Measurements from ENCODE around the gene RIMS4. TPM values are rescaled to one million over a fixed set of nuclear protein-coding genes. Genes with fewer than 3 reads are reported as not detected.
"Not testable (repeated sequence)": the region's sequence is repeated elsewhere in the genome, so short reads cannot be mapped to it uniquely, and the experiment has no call there.

The RIMS4 gene
- total and polyA plus RNA-seq, 2 donors: 0.14 to 0.21 TPM

DNA sequence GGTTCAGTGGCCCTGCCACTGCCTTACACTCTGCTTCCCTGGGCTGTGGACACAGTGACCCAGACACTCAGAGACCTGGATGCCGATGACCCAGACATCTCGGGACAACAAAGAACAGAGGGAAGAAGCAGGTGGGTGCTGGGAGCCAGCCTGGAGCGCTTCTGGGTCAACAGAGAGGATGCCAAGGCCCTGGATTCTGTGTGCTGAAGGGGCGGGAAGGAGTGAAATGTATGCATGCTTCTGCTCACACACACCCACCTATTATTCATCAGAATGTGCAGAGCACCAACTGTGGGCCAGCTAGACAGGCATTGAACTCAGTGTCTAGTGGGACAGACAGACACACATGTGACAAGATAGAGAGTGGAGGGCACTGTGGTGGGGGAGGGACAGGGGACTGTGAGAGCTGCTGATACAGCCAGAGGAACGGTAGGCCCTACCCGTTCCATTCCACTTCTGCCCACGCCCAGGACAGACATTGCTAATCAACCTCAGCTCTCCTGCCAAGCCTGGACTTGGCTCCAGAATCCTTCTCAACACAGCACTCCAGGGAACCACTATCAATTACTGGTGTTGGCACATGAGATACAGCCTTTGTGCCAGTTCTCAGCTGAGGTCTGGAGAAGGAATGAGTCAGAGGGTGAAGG lies 44.5 kb downstream of the RIMS4 start:
- Histone ChIP-seq H3K4me3 (ENCODE audit: low read length in 2 of 2) (no peak overlapping the region), H3K27me3 (ENCODE audit: control insufficient read depth in 2 of 2, insufficient read depth in 1 of 2, low read length in 1 of 2) (peaks cover 0 to 17% of the 10 kb centered on the region in 2 donors), H3K9me3 (ENCODE audit: control insufficient read depth in 2 of 2, insufficient read depth in 1 of 2, low read length in 1 of 2) (no peaks in the 10 kb centered on the region), H3K36me3 (ENCODE audit: control insufficient read depth in 2 of 2, insufficient read depth in 2 of 2, low read length in 1 of 2) (no peaks in the 10 kb centered on the region), H3K4me1 (ENCODE audit: control insufficient read depth in 2 of 2, insufficient read depth in 2 of 2, low read length in 2 of 2) (no peaks in the 10 kb centered on the region), H3K27ac (ENCODE audit: low read depth in 1 of 2, low read length in 1 of 2) (no peak overlapping the region)
- no peak for DNase-seq (ENCODE audit: low read depth in 6 of 9, low spot score in 9 of 9)
- WGBS: 77% methylated on average over 7 of the region's 7 CpGs

DNA sequence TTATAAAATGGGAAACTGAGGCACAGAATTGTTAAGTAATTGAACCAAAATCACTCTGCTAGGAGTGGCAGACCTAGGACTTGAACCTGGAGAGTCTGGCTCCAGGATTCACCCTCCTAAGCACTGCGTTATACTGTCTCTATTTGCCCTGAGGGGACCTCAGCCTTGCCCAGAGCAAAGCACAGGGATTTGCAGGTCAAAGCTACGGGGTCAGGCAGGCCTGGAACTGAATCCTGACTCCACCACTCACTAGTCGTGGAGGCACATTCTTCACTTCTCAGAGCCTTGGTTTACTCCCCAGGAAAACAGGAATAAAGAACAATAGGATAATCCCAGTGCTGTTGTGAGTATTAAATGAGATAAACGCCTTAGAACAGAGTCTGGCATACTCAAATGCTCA lies 45.3 kb downstream of the RIMS4 start:
- DNase-seq (ENCODE audit: low read depth in 6 of 9, low spot score in 9 of 9): no peak
- WGBS: 72% methylated on average over 4 of the region's 4 CpGs
- no peaks in the 10 kb centered on the region for H3K36me3 ChIP-seq (ENCODE audit: control insufficient read depth in 2 of 2, insufficient read depth in 2 of 2, low read length in 1 of 2)
- peaks cover 0 to 17% of the 10 kb centered on the region in 2 donors for H3K27me3 ChIP-seq (ENCODE audit: control insufficient read depth in 2 of 2, insufficient read depth in 1 of 2, low read length in 1 of 2)
- no peaks in the 10 kb centered on the region for H3K4me1 ChIP-seq (ENCODE audit: control insufficient read depth in 2 of 2, insufficient read depth in 2 of 2, low read length in 2 of 2)
- no peaks in the 10 kb centered on the region for H3K9me3 ChIP-seq (ENCODE audit: control insufficient read depth in 2 of 2, insufficient read depth in 1 of 2, low read length in 1 of 2)
- no peak overlapping the region for H3K4me3 ChIP-seq (ENCODE audit: low read length in 2 of 2)
- H3K27ac ChIP-seq (ENCODE audit: low read depth in 1 of 2, low read length in 1 of 2): no peak overlapping the region

- DNase-seq (ENCODE audit: low read depth in 6 of 9, low spot score in 9 of 9); H3K4me1 ChIP-seq (ENCODE audit: control insufficient read depth in 2 of 2, insufficient read depth in 2 of 2, low read length in 2 of 2); H3K27ac ChIP-seq (ENCODE audit: low read depth in 1 of 2, low read length in 1 of 2); H3K9me3 ChIP-seq (ENCODE audit: control insufficient read depth in 2 of 2, insufficient read depth in 1 of 2, low read length in 1 of 2); H3K36me3 ChIP-seq (ENCODE audit: control insufficient read depth in 2 of 2, insufficient read depth in 2 of 2, low read length in 1 of 2); H3K4me3 ChIP-seq (ENCODE audit: low read length in 2 of 2): not testable (repeated sequence)
- WGBS: 94% methylated on average over 3 of the region's 3 CpGs
- H3K27me3 ChIP-seq (ENCODE audit: control insufficient read depth in 2 of 2, insufficient read depth in 1 of 2, low read length in 1 of 2): peaks cover 0 to 19% of the 10 kb centered on the region in 2 donors
Observed at GRCh38 chr20:44763798-44764197, 46.5 kb downstream of the RIMS4 start.

GRCh38 chr20:44762466-44763140 lies 47.7 kb downstream of the RIMS4 start:
- DNase-seq (ENCODE audit: low read depth in 6 of 9, low spot score in 9 of 9): no peak
- H3K4me1 ChIP-seq (ENCODE audit: control insufficient read depth in 2 of 2, insufficient read depth in 2 of 2, low read length in 2 of 2): no peaks in the 10 kb centered on the region
- peaks cover 0 to 18% of the 10 kb centered on the region in 2 donors for H3K27me3 ChIP-seq (ENCODE audit: control insufficient read depth in 2 of 2, insufficient read depth in 1 of 2, low read length in 1 of 2)
- H3K4me3 ChIP-seq (ENCODE audit: low read length in 2 of 2): no peak overlapping the region
- no peaks in the 10 kb centered on the region for H3K36me3 ChIP-seq (ENCODE audit: control insufficient read depth in 2 of 2, insufficient read depth in 2 of 2, low read length in 1 of 2)
- WGBS: 90% methylated on average over 10 of the region's 10 CpGs
- H3K9me3 ChIP-seq (ENCODE audit: control insufficient read depth in 2 of 2, insufficient read depth in 1 of 2, low read length in 1 of 2): no peaks in the 10 kb centered on the region
- no peak overlapping the region for H3K27ac ChIP-seq (ENCODE audit: low read depth in 1 of 2, low read length in 1 of 2)

- no peak overlapping the region for H3K4me3 ChIP-seq (ENCODE audit: low read length in 2 of 2)
- no peaks in the 10 kb centered on the region for H3K9me3 ChIP-seq (ENCODE audit: control insufficient read depth in 2 of 2, insufficient read depth in 1 of 2, low read length in 1 of 2)
- H3K4me1 ChIP-seq (ENCODE audit: control insufficient read depth in 2 of 2, insufficient read depth in 2 of 2, low read length in 2 of 2): no peaks in the 10 kb centered on the region
- H3K27ac ChIP-seq (ENCODE audit: low read depth in 1 of 2, low read length in 1 of 2): no peak overlapping the region
- 84% methylated on average over 3 of the region's 3 CpGs for WGBS
- no peak for DNase-seq (ENCODE audit: low read depth in 6 of 9, low spot score in 9 of 9)
- no peaks in the 10 kb centered on the region for H3K36me3 ChIP-seq (ENCODE audit: control insufficient read depth in 2 of 2, insufficient read depth in 2 of 2, low read length in 1 of 2)
- peaks cover 0 to 17% of the 10 kb centered on the region in 2 donors for H3K27me3 ChIP-seq (ENCODE audit: control insufficient read depth in 2 of 2, insufficient read depth in 1 of 2, low read length in 1 of 2)
Observed at GRCh38 chr20:44761423-44761822, 48.9 kb downstream of the RIMS4 start.

- Histone ChIP-seq H3K27ac (ENCODE audit: low read depth in 1 of 2, low read length in 1 of 2) (no peak overlapping the region), H3K4me3 (ENCODE audit: low read length in 2 of 2) (no peak overlapping the region), H3K9me3 (ENCODE audit: control insufficient read depth in 2 of 2, insufficient read depth in 1 of 2, low read length in 1 of 2) (no peaks in the 10 kb centered on the region), H3K27me3 (ENCODE audit: control insufficient read depth in 2 of 2, insufficient read depth in 1 of 2, low read length in 1 of 2) (peaks cover 0 to 15% of the 10 kb centered on the region in 2 donors), H3K36me3 (ENCODE audit: control insufficient read depth in 2 of 2, insufficient read depth in 2 of 2, low read length in 1 of 2) (no peaks in the 10 kb centered on the region), H3K4me1 (ENCODE audit: control insufficient read depth in 2 of 2, insufficient read depth in 2 of 2, low read length in 2 of 2) (no peaks in the 10 kb centered on the region)
- no peak for DNase-seq (ENCODE audit: low read depth in 6 of 9, low spot score in 9 of 9)
- 98% methylated on average over 1 of the region's 1 CpG for WGBS
Observed at GRCh38 chr20:44759595-44759994, 50.8 kb downstream of the RIMS4 start.

DNA sequence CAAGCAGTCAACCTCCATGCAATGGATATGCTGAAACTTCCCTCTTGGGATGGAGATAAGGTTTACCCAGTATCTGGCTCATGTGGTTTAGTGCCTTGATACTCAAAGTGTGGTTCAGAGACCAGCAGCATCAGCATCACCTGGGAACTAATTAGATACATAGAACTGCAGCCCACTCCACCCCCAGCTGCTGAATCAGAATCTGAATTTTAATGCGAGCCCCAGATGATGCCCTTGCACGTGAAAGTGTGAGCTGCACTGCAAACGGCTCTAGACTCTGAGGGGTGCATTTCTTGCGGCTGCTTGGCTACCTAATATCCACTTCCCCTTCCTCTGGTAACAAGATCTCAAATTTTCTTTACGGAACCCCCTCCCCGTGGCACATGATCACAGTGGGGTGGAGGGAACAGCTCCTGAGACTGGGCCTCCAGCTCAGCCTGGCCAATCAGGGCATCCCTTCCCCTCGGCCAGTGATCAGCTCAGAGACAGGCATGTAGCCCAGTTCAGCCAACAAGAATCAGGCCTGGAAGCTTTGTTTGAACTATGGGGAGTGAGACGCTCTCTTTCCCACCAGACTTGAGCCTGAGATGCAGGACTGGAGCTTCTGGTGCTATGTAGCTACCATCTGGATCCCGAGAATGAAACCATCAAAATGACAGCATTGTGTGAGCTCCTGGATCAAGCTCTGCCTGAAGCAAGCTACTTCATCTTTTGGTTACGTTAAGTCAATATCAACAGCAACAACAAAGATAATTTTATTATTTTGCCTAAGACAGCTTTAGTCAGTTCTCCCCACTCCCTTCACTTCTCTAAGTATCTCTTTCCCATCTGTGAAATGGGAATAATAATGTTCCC lies 51.9 kb downstream of the RIMS4 start:
- 38% methylated on average over 10 of the region's 10 CpGs for WGBS
- H3K4me3 ChIP-seq (ENCODE audit: low read length in 2 of 2): no peak overlapping the region
- no peak for DNase-seq (ENCODE audit: low read depth in 6 of 9, low spot score in 9 of 9)
- no peaks in the 10 kb centered on the region for H3K36me3 ChIP-seq (ENCODE audit: control insufficient read depth in 2 of 2, insufficient read depth in 2 of 2, low read length in 1 of 2)
- H3K27me3 ChIP-seq (ENCODE audit: control insufficient read depth in 2 of 2, insufficient read depth in 1 of 2, low read length in 1 of 2): peaks cover 0 to 15% of the 10 kb centered on the region in 2 donors
- no peaks in the 10 kb centered on the region for H3K4me1 ChIP-seq (ENCODE audit: control insufficient read depth in 2 of 2, insufficient read depth in 2 of 2, low read length in 2 of 2)
- no peaks in the 10 kb centered on the region for H3K9me3 ChIP-seq (ENCODE audit: control insufficient read depth in 2 of 2, insufficient read depth in 1 of 2, low read length in 1 of 2)
- no peak overlapping the region for H3K27ac ChIP-seq (ENCODE audit: low read depth in 1 of 2, low read length in 1 of 2)

DNA sequence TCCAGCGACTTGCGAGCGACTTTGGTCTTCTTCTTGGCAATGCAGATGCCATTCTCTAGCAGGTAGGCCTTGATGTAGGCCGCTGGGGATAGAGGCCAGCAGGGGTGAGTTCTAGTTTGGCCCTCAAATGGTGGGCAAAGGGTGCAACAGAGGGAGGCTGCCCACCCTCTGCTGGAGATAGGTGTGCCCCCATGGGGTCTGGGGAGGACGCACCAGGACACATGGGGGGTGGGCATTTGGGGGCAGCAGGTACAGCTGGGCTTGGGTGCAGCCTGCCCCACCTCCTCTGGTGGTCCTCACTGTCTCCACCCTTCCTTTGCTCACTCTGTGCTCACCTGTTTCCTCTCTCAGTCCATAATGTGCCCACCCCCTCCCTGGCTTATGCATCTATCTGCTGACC lies 53.4 kb downstream of the RIMS4 start:
- DNase-seq (ENCODE audit: low read depth in 6 of 9, low spot score in 9 of 9): no peak
- 95% methylated on average over 5 of the region's 5 CpGs for WGBS
- H3K36me3 ChIP-seq (ENCODE audit: control insufficient read depth in 2 of 2, insufficient read depth in 2 of 2, low read length in 1 of 2): no peaks in the 10 kb centered on the region

More for the DNA sequence above, 53.4 kb downstream of the RIMS4 start:
- Histone ChIP-seq H3K4me1 (ENCODE audit: control insufficient read depth in 2 of 2, insufficient read depth in 2 of 2, low read length in 2 of 2) (no peaks in the 10 kb centered on the region), H3K9me3 (ENCODE audit: control insufficient read depth in 2 of 2, insufficient read depth in 1 of 2, low read length in 1 of 2) (no peaks in the 10 kb centered on the region), H3K27ac (ENCODE audit: low read depth in 1 of 2, low read length in 1 of 2) (no peak overlapping the region), H3K27me3 (ENCODE audit: control insufficient read depth in 2 of 2, insufficient read depth in 1 of 2, low read length in 1 of 2) (peaks cover 0 to 22% of the 10 kb centered on the region in 2 donors), H3K4me3 (ENCODE audit: low read length in 2 of 2) (no peak overlapping the region)

Measured in thymus (tissue), 11 donors.